C4-2B (cell line): ENCODE results near the gene ACBD4.

Experiments used
- H3K27ac ChIP-seq: fragments of 450-650 bp; 2 replicates; pipeline ENCODE4 v1.5.1; 2017
- CTCF ChIP-seq: fragments of 450-650 bp; conservative IDR thresholded peaks from 2 replicates; pipeline ENCODE4 v1.5.1; 2017; ENCODE audit warnings: mild to moderate bottlenecking
- ZFX ChIP-seq: fragments of 450-650 bp; IDR thresholded peaks from 2 replicates; pipeline ENCODE4 v1.6.1; 2017

Gene ACBD4

GRCh38 chr17:45190503-45191255 is 55.2 kb downstream of the ACBD4 start:
- TF ChIP-seq ZFX (0 out of 2 replicates have a peak, but pooled peaks have one; percentile 17), CTCF (no peak)
- H3K27ac ChIP-seq = no peak overlapping the region
